ENCODE measurements around the gene HOXC10. TPM values are rescaled to one million over a fixed set of nuclear protein-coding genes. Genes with fewer than 3 reads are reported as not detected.

HOXC10 gene
- 1 to 10 TPM in 1 of 4 donors, not detected in 3; 1.2 TPM for polyA plus RNA-seq
- long read RNA-seq, donor 1, result 0 reads
- long read RNA-seq, donor 2, result 0 reads
- long read RNA-seq, donor 3, result 0 reads
- long read RNA-seq, donor 4, result 0 reads
- long read RNA-seq, donor 5, result 0 reads
- long read RNA-seq, donor 6, result 0 reads
- long read RNA-seq, donor 7, result 0 reads
- long read RNA-seq, donor 8, result 0 reads
- long read RNA-seq, donor 9, result 0 reads
- long read RNA-seq, donor 10, result 0 reads

DNA sequence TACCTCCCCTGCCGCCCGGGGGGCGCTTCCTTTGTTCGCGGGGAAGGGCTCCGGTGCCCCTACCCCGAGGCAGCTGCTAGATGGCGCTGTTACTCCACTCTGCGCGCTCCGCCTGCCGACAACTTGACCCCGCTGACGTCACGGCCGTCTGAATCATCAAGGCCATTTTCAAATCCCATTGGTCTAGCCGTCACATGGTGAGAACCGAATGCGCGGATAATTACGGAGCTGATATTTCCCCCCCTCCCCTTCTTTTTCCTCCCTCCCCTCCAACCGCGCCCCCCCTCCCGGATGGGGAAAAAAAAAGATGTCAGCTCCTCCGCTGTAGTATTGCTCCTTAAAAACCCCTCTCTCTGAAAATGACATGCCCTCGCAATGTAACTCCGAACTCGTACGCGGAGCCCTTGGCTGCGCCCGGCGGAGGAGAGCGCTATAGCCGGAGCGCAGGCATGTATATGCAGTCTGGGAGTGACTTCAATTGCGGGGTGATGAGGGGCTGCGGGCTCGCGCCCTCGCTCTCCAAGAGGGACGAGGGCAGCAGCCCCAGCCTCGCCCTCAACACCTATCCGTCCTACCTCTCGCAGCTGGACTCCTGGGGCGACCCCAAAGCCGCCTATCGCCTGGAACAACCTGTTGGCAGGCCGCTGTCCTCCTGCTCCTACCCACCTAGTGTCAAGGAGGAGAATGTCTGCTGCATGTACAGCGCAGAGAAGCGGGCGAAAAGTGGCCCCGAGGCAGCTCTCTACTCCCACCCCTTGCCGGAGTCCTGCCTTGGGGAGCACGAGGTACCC is at the start of gene HOXC10:
Gene HOXC10, plus strand, starts transcription at position 246 of the 791 bp plus-strand sequence. Its CDS starts 114 bp downstream, at position 360.
- Histone ChIP-seq H3K27me3 (ENCODE audit: control insufficient read depth in 3 of 3, insufficient read depth in 3 of 3, low read length in 3 of 3) (peaks cover 0 to 97% (median 72%) of the 10 kb centered on the region in 3 donors), H3K27ac (ENCODE audit: low read depth in 1 of 3, low read length in 2 of 3) (no peak within 1 kb of the TSS), H3K9me3 (ENCODE audit: control insufficient read depth in 2 of 2, insufficient read depth in 1 of 2, low read depth in 1 of 2, low read length in 1 of 2) (peaks cover 0 to 4% of the 10 kb centered on the region in 2 donors), H3K4me1 (ENCODE audit: control insufficient read depth in 3 of 3, insufficient read depth in 2 of 3, low read depth in 1 of 3, low read length in 2 of 3) (peaks cover 3 to 33% (median 5%) of the 10 kb centered on the region in 3 donors), H3K36me3 (ENCODE audit: control insufficient read depth in 3 of 3, insufficient read depth in 2 of 3, low read depth in 1 of 3, low read length in 3 of 3) (no peaks in the 10 kb centered on the region), H3K4me3 (ENCODE audit: low read depth in 1 of 3, low read length in 3 of 3) (peak within 1 kb of the TSS in 2 of 3 donors; percentile 35 to 37)
- FAIRE-seq (no peak), DNase-seq (peak; percentile 85 to 94)
- 4 to 6% (median 5%) methylated on average over 53 to 55 of the region's 55 CpGs for WGBS, 3 donors

DNA sequence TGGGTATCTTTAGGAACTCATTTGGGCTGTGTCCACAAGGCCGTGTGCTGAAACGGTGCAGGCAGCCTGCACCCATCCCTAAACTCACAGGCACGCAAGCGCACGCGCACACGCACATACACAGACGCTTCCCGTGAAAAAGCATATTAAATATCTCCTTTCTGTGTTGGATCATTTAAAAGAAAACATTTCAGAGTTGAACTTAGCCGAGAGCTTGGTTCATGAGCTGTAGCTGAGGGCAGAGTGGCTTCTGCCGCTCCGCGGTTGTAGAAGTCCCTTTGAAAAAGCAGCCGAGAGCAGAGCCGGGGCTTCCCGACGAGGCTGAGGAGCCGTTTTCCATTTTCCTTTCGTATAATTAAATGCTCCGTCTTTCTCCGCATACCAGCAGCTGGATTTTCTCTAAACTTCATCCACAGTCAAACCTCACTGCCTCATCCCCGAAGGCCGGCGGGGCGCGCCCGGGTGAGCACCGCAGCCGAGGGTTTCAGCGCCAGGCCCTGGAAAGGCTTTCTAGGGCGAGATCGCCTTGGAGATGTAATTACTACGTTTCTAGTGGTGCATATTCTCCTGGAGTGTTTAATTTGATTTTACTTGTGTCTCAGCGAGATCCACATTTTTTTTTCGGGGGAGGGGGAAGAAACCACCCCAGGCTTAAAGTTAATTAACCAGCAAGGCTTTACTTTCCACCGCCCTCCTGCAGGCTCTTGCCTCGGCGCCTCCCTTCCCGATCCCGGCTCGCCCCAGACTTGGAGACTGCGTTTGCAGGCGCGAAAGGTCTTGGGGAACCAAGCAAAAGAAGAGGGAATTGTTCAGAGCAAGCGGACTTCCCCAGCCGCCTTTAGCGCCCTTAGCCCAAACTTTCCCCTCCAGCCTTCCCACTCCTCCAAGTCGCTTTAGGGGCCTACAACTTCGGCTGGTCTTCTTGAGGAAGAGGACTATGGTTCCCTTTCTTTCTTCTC is 49.3 kb upstream of the HOXC10 start:
- peaks cover 0 to 10% of the 10 kb centered on the region in 2 donors for H3K9me3 ChIP-seq (ENCODE audit: control insufficient read depth in 2 of 2, insufficient read depth in 1 of 2, low read depth in 1 of 2, low read length in 1 of 2)
- peaks cover 0 to 3% (median 0%) of the 10 kb centered on the region in 3 donors for H3K4me1 ChIP-seq (ENCODE audit: control insufficient read depth in 3 of 3, insufficient read depth in 2 of 3, low read depth in 1 of 3, low read length in 2 of 3)
- WGBS, 3 donors, result 5 to 9% (median 7%) methylated on average over 49 of the region's 49 CpGs
- no peaks in the 10 kb centered on the region for H3K36me3 ChIP-seq (ENCODE audit: control insufficient read depth in 3 of 3, insufficient read depth in 2 of 3, low read depth in 1 of 3, low read length in 3 of 3)
- peaks cover 10 to 96% (median 56%) of the 10 kb centered on the region in 3 donors for H3K27me3 ChIP-seq (ENCODE audit: control insufficient read depth in 3 of 3, insufficient read depth in 3 of 3, low read length in 3 of 3)
- no peak overlapping the region for H3K27ac ChIP-seq (ENCODE audit: low read depth in 1 of 3, low read length in 2 of 3)
- H3K4me3 ChIP-seq (ENCODE audit: low read depth in 1 of 3, low read length in 3 of 3), result no peak overlapping the region
- DNase-seq (no peak), FAIRE-seq (no peak)

DNA sequence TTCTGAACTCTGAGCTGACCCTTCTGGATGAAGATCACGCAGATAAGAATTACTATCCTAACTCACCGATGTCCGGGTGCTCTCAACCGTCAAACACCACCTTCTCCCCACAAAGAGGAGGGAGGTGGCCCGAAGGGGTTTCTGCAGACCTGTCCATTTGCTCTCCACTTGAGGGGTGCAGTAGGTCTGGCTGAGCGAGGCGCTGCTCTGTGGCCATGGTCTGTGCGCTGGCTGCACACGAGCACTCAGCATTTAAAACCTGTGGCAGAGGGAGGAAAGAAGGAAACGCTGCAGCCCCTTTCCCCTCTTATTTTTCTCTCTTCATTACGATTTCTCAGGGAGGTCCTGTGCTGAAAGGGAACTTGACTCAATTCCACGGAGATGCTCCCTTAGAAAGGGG is 47.8 kb upstream of the HOXC10 start:
- no peak for FAIRE-seq
- H3K27me3 ChIP-seq (ENCODE audit: control insufficient read depth in 3 of 3, insufficient read depth in 3 of 3, low read length in 3 of 3), result peaks cover 10 to 96% (median 56%) of the 10 kb centered on the region in 3 donors

DNA sequence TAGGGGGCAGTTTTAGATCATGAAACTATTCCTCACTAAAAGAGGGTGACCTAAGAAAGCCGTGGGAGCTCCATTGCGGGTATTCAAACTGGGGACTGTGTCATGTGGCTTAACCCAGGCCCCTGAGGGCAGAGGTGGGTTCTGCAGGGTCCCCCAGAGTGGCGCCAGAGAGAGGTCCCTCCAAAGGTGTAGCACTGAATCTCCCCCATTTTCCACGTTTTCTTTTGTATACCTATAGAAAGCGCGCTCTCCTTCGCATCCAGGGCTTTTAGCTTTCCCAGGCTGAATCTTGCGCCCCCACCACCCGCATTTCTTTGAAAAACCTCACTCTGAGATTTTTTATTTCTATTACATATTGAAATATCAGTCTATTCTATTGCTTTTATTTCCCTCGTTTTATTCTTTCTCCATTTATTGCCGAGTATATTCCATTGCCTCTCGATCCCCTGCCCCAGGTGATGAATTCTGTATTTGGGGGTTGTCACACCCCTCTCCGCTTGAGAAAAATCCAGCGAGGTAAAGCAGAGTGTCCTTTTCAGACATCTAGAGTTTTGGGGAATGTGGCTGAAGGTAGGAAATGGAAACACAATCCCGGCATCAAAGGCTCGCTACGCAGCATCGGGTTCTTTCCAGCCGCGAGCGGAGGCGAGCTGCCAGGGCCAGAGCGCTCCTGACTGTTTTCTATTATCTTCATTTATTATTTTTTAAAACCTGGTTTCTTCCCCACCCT is 47.2 kb upstream of the HOXC10 start:
- H3K27me3 ChIP-seq (ENCODE audit: control insufficient read depth in 3 of 3, insufficient read depth in 3 of 3, low read length in 3 of 3), result peaks cover 10 to 95% (median 58%) of the 10 kb centered on the region in 3 donors
- FAIRE-seq (no peak), DNase-seq (no peak)

More for the DNA sequence above, 47.8 kb upstream of the HOXC10 start:
- Histone ChIP-seq H3K36me3 (ENCODE audit: control insufficient read depth in 3 of 3, insufficient read depth in 2 of 3, low read depth in 1 of 3, low read length in 3 of 3) (no peaks in the 10 kb centered on the region), H3K9me3 (ENCODE audit: control insufficient read depth in 2 of 2, insufficient read depth in 1 of 2, low read depth in 1 of 2, low read length in 1 of 2) (peaks cover 0 to 10% of the 10 kb centered on the region in 2 donors), H3K27ac (ENCODE audit: low read depth in 1 of 3, low read length in 2 of 3) (no peak overlapping the region), H3K4me3 (ENCODE audit: low read depth in 1 of 3, low read length in 3 of 3) (no peak overlapping the region), H3K4me1 (ENCODE audit: control insufficient read depth in 3 of 3, insufficient read depth in 2 of 3, low read depth in 1 of 3, low read length in 2 of 3) (peaks cover 0 to 3% (median 0%) of the 10 kb centered on the region in 3 donors)
- 13 to 16% (median 15%) methylated on average over 12 of the region's 12 CpGs for WGBS, 3 donors
- no peak for DNase-seq

DNA sequence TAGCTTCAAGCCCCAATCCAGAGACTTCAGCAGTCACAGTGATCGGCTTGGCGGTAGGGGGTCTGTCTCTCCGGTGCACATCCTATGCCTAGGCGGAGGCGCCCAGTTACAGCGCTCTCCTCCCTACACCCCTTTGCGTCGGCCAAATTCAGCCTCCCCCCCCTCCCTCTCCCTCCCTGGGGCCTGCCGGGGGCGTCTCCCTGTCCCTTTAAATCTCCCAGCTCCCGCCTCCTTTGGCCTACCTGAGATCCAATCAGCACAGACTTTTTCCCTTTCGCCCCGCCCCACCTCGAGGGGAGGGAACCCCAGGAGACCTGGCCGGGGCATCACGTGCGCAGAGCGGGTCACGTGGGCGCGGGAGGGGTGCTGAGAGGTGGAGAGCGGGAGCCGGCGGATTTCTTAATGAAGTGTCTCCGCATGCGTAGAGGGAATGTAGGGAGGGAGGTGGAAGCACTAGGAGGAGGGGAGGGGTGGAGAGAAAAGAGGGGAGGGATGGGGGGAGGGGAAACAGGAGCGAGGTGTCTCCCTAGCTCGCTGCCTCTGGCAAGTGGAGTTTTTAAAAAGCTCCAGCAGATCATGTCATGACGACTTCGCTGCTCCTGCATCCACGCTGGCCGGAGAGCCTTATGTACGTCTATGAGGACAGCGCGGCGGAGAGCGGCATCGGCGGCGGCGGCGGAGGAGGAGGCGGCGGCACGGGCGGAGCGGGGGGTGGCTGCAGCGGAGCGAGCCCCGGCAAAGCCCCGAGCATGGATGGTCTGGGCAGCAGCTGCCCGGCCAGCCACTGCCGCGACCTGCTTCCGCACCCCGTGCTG is 46.4 kb upstream of the HOXC10 start, which contains the start of gene HOXC13:
Gene HOXC13, plus strand, starts transcription at position 506 of the 815 bp plus-strand sequence. Its CDS starts 76 bp downstream, at position 582.
- 7 to 15% (median 11%) methylated on average over 43 to 56 of the region's 56 CpGs for WGBS, 3 donors
- Histone ChIP-seq H3K27me3 (ENCODE audit: control insufficient read depth in 3 of 3, insufficient read depth in 3 of 3, low read length in 3 of 3) (peaks cover 10 to 90% (median 56%) of the 10 kb centered on the region in 3 donors), H3K36me3 (ENCODE audit: control insufficient read depth in 3 of 3, insufficient read depth in 2 of 3, low read depth in 1 of 3, low read length in 3 of 3) (no peaks in the 10 kb centered on the region), H3K4me1 (ENCODE audit: control insufficient read depth in 3 of 3, insufficient read depth in 2 of 3, low read depth in 1 of 3, low read length in 2 of 3) (peaks cover 0 to 3% (median 0%) of the 10 kb centered on the region in 3 donors), H3K4me3 (ENCODE audit: low read depth in 1 of 3, low read length in 3 of 3) (no peak within 1 kb of the TSS), H3K27ac (ENCODE audit: low read depth in 1 of 3, low read length in 2 of 3) (no peak within 1 kb of the TSS), H3K9me3 (ENCODE audit: control insufficient read depth in 2 of 2, insufficient read depth in 1 of 2, low read depth in 1 of 2, low read length in 1 of 2) (peaks cover 0 to 10% of the 10 kb centered on the region in 2 donors)
- no peak for FAIRE-seq
- peak; percentile 41 to 84 for DNase-seq

More for the DNA sequence above, 47.2 kb upstream of the HOXC10 start:
- 23 to 31% (median 27%) methylated on average over 23 of the region's 23 CpGs for WGBS, 3 donors
- Histone ChIP-seq H3K9me3 (ENCODE audit: control insufficient read depth in 2 of 2, insufficient read depth in 1 of 2, low read depth in 1 of 2, low read length in 1 of 2) (peaks cover 0 to 10% of the 10 kb centered on the region in 2 donors), H3K27ac (ENCODE audit: low read depth in 1 of 3, low read length in 2 of 3) (no peak overlapping the region), H3K4me3 (ENCODE audit: low read depth in 1 of 3, low read length in 3 of 3) (no peak overlapping the region), H3K36me3 (ENCODE audit: control insufficient read depth in 3 of 3, insufficient read depth in 2 of 3, low read depth in 1 of 3, low read length in 3 of 3) (no peaks in the 10 kb centered on the region), H3K4me1 (ENCODE audit: control insufficient read depth in 3 of 3, insufficient read depth in 2 of 3, low read depth in 1 of 3, low read length in 2 of 3) (peaks cover 0 to 3% (median 0%) of the 10 kb centered on the region in 3 donors)

DNA sequence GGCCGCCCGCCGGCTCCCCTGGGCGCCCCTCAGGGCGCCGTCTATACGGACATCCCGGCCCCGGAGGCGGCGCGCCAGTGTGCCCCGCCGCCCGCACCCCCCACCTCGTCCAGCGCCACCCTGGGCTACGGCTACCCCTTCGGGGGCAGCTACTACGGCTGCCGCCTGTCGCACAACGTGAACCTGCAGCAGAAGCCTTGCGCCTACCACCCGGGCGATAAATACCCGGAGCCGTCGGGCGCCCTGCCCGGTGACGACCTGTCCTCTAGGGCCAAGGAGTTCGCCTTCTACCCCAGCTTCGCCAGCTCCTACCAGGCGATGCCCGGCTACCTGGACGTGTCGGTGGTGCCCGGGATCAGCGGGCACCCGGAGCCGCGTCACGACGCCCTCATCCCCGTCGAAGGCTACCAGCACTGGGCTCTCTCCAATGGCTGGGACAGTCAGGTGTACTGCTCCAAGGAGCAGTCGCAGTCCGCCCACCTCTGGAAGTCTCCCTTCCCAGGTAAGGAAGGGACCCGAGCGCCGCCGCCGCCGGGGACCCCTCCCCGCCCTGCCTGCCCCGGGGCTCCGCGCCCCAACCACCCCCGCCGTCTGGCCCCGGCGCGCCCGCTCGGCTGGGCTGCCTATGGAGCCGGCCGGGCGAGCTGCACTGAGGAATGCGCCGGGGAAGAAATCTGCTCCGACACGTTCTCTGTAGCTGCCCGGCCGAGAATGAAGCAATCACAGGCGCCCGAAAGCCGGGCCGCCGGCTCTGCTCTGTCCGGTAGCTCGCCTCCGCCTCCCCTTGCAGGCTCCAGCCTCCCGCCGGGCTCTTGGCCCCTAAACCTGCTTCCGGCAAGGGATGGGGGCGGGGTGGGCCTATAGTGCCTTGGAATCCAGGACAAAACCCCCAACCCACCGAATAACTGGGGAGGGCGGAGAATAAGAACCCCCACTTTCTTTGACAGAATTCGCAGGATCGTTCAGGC is 45.5 kb upstream of the HOXC10 start:
- Histone ChIP-seq H3K27me3 (ENCODE audit: control insufficient read depth in 3 of 3, insufficient read depth in 3 of 3, low read length in 3 of 3) (peaks cover 10 to 90% (median 55%) of the 10 kb centered on the region in 3 donors), H3K27ac (ENCODE audit: low read depth in 1 of 3, low read length in 2 of 3) (no peak overlapping the region), H3K4me3 (ENCODE audit: low read depth in 1 of 3, low read length in 3 of 3) (no peak overlapping the region), H3K36me3 (ENCODE audit: control insufficient read depth in 3 of 3, insufficient read depth in 2 of 3, low read depth in 1 of 3, low read length in 3 of 3) (no peaks in the 10 kb centered on the region), H3K9me3 (ENCODE audit: control insufficient read depth in 2 of 2, insufficient read depth in 1 of 2, low read depth in 1 of 2, low read length in 1 of 2) (peaks cover 0 to 8% of the 10 kb centered on the region in 2 donors), H3K4me1 (ENCODE audit: control insufficient read depth in 3 of 3, insufficient read depth in 2 of 3, low read depth in 1 of 3, low read length in 2 of 3) (peaks cover 0 to 3% (median 0%) of the 10 kb centered on the region in 3 donors)
- no peak for DNase-seq
- no peak for FAIRE-seq
- 7 to 12% (median 8%) methylated on average over 78 to 91 of the region's 91 CpGs for WGBS, 3 donors

All from small intestine (tissue), 16 donors.